COLO668 (cell line): ENCODE results near the gene ALKBH2.

Experiments used
- DNase-seq: peaks from one replicate; lab custom pipeline; 2025; ENCODE audit not compliant: unreplicated experiment; lab: John Stamatoyannopoulos, UW

ALKBH2 gene

GRCh38 chr12:109093022-109093918 lies at the start of gene ALKBH2:
ALKBH2 (minus strand) TSS chr12:109093472; CDS start chr12:109092786, 686 bp downstream.
- peak; percentile 97 for DNase-seq

DNA sequence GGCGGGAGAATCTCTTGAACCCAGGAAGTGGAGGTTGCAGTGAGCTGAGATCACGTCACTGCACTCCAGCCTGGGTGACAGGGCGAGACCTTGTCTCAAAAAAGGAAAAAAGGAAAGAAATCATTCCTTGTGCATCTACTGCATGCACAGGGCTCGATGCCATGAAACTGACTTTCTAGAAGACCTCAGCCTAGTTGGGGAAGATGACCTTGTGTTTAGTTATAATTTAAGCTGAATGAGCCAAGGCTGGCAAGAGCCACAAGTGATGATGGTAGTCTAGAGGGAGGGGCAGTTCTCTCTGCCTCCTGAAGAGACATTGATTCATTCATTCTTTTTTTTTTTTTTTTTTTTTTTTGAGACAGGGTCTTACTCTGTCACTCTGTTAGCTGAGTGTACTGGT lies 47.3 kb upstream of the ALKBH2 start:
- no peak for DNase-seq

DNA sequence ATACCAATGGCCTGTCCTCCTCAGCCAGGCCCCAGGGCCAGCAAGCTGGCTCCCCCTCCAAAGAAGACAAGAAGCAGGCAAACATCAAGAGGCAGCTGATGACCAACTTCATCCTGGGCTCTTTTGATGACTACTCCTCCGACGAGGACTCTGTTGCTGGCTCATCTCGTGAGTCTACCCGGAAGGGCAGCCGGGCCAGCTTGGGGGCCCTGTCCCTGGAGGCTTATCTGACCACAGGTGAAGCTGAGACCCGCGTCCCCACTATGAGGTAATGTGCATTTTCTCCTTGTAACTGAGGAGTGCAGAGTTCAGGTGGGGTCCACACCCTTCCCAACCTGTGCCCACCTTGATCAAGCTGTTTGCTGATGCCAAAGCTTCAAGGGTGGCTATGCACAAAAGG lies 46.5 kb upstream of the ALKBH2 start:
- DNase-seq, result no peak

- DNase-seq, result no peak
These were observed 46.1 kb upstream of the ALKBH2 start for GRCh38 chr12:109139360-109139759.

DNA sequence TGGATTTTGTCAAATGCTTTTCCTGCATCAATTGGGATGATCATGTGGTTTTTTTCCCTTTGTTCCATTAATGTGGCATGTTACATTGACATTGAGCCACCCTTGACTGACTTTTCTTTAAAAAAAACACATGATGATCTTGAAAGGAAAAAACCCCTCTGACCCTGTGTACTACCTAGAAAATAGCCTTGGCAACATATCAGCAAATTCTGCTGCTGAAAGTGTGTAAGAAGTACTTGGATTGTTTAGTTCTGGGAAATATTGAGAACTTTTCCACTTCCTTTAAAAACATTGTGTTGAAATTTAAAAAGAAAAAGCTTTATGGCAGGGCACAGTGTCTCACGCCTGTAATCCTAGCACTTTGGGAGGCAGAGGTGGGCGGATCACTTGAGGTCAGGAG lies 43.8 kb upstream of the ALKBH2 start:
- no peak for DNase-seq

DNA sequence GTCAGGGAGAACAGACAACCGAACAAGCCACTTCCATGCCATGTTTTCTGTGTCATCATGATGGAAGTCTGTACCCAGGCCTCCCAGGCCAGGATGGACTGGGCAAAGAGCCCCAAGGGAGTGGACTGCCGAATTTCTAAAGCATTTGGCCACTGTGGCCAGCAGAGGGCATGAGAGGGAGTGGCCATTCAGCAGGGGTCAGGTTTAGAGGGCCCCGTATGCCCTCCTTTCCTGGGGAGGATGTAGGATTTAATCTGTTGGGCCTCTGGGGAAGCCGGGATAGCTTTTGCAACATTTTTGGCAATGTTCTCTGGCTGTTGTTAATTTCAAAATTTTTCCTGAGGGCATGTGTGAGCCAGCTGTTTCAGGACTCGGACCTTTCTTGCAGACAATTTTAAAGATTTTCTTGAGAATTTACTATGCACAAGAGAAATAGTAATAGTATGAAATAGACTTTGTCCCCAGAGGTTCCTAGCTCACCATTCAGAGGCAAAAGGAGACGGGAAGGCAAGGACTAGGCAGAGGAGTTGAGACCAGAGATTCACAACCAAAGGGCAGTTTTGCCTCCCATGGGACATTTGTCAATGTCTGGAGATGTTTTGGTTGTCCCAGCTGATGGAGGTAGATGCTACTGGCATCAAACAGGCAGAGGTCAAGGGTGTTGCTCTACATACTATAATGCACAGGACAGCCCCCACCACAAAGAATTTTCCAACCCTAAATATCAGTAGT lies 41.1 kb upstream of the ALKBH2 start:
- no peak for DNase-seq

- peak; percentile 23 for DNase-seq
These were observed 38.1 kb upstream of the ALKBH2 start for GRCh38 chr12:109131154-109132050.

- no peak for DNase-seq
These were observed 37.3 kb upstream of the ALKBH2 start for GRCh38 chr12:109130297-109131153.

DNA sequence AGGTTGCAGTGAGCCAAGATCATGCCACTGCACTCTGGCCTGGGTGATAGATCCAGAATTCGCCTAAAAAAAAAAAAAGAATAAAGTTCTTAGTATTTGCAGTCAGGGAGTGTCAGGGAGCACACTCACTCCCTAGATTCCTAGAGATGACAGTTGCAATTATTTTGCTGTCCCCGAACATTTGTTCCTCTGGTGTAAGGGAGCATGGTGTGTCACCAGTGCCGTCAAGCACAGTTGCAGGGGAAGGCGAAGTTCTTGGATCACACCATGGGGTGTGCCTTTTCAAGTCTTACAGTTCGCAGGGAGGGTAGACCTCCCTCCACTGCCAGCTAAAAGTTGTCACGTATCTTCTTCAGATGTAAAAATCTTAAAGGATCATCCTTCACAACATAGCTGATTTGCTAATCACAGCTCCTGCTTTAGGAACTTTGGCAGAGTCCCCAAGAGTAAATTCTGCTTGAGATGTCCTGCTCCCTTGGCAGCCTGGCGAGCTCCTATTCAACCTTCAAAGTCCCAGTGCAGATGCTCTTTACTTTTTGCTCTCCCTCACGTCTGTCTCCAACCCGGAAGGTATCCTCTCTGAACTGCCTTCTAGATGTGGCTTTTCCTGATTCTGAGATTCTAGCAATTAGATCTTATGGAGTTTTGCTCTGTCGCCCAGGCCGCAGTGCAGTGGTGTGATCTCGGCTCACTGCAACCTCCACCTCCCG lies 34.4 kb upstream of the ALKBH2 start:
- DNase-seq, result no peak

DNA sequence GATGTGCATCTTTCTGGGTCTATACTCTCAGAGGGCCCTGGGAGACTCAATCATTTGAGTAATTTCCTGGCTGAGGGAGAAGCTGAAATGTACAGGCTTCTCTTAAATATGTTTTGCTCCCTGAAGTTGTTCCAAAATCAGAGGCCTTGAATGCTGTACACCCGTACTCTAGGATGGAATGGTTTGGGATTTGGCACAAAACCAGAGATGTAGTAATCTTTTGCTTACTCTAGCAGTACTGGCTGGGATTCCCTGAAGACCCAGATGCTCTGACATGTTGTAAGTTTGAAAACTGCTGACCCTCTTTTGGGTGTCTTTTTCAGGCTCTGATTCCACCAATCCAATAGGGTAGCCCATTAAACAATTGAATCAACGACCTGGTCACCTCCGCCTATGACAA lies 33.5 kb upstream of the ALKBH2 start:
- DNase-seq, result no peak

DNA sequence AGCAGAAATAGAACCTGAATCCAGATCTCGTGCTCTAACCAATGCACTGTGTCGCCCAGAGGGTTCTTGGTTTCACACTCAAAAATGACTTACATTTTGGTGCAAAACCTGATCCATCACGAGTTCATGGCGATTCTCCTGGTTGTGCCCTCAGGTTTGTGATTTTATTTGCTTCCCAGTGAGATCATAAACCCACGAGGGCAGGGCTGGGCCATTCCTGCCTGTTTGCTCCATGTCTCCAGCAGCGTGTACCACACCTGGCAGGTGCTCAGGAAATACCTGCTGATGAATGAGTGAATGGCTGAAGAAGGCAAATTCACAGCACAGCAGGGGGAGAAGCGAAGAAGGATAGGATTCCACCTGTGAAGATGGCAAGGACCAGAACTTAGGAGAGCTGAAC lies 32.5 kb upstream of the ALKBH2 start:
- no peak for DNase-seq

GRCh38 chr12:109124878-109125648 lies 31.8 kb upstream of the ALKBH2 start:
- no peak for DNase-seq

DNA sequence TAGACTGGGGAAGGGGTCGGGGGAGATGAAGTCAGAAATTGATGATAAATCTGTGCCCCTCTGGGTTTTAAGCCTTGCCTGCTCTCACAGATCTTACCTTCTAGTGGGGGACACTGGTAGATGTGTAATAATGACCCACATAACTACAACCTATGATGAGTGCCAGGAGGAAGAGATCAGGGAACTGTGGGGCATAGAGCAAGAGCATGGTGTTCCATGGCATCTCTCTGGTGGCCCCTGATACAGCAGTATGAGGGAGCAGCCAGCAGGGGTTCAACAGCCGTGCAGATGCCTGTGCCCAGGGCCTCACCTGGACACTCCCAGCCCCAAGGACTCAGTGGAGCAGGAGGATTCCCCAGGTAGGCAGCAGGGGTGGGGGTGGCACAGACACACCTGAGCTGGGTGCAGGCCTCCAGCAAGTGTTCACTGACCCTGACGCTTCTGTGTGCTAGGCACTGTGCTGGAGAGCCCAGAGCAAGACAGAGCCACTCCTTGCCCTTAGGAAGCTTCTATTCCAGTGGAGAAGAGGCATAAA lies 28.1 kb upstream of the ALKBH2 start:
- no peak for DNase-seq

DNA sequence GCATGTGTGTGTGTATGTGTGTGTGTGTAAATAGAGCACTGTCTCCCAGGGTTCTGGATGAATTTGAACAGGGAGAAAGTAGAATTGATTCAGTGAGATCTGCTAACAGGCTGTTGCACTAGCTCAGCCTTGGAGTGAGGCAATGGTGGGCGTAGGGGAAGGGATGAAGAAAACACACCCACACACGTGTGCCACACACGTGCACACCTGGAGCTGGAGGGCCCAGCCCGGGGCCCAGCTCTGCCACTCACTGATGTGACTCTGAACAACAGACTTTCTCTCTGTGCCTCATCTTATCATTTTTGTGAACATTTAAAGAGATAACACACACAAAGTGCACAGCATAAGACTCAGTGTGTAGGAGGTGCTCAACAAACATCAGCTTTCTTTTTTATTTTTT lies 27.3 kb upstream of the ALKBH2 start:
- no peak for DNase-seq

DNA sequence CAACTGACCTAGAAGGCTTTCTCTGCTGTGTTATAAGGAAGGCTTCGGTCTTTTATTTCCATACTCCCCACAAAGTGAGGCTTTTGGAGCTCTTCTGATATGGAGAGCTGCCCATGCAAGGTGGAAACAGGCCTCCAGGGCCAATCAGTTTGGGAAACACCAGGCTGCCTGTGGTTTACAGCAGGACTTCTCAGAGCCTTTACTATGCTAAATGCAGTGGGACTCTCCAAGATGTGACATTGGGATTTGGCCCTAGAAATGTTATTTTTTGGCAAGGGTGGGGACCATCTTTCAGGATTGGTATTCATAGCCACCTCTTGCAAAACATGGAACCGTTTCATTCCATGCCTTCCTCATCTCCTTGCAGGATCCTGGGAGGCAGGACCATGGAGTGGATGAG lies 26.8 kb upstream of the ALKBH2 start:
- DNase-seq, result no peak

GRCh38 chr12:109116611-109116949 lies 23.3 kb upstream of the ALKBH2 start:
- DNase-seq, result no peak

DNA sequence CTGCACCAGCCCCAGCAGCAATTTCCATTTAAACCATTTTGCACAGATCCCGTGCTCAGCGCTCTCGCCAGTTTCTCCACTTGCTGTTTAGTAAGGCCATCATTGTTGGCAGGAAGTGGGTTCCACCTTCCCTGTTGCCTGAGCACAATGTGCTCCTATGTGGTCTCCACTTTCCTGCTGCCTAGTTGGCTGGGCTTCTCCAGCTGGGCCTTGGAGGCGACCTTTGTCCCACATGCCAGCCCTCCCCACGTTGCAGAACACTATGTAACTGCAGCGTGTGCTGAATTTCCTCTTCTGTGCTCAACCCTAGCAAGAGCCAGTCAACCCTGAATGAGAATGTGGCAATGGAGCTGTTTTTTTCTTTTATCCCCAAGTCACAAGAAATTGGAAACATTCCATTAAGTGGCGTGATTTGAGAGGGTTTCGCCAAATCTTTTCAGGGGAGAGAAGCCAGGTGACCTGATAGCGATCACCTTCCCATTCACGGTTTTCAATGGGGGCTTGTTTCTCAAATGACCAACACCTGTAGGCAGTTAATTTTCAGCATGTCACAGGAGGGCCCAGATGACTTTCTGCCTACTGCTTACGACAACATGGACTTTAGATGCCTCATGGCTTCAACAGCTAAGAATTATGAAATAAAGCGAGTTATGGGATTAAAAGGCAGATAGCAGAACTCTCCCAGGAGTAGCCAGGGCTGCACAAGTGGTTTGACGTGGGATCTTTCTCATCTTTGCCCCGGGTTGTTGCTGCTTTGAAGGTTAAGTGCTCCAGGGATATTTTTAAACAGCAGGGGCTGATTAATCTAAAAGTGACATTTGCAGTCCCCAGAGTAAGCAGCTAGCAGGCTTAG lies 22.7 kb upstream of the ALKBH2 start, which contains the start of gene ACACB:
Gene ACACB (plus strand): TSS at position 830 of the 853 bp plus-strand sequence. CDS start 22,819 bp downstream, outside the sequence.
- DNase-seq, result no peak

- no peak for DNase-seq
These were observed 22.1 kb upstream of the ALKBH2 start for GRCh38 chr12:109115404-109115757.
